ENCODE data around the gene MPV17L2.

DNA sequence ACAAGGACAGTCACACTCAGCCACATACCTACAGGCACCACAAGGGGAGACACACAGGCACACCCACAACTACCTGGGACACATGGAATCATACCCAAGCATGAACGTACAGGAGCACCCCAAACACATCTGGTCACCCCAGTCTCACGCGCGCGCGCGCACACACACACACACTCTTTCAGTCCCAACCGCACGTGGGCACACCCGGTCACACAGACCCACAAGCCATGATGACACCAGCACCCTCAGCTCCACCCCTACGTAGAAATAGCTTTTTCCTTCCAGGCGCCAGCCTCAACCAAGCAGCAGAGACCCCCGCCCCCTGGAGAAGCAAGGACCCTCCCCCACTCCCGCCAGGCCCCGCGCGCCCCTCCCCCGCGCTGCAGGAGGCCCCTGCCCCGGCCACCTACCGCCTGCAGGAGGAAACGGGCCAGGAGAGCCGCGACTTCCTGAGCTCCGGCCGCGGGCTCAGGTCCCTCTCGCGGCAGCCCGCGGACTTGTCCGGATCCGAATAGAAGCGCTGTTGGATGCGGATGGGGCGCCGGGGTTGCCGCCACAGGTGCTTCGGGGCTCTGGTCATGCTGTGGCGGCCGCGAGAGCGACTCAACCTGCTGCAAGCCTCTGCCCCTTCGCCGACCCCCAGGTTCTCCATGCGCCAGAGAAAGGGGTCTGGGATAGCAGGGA is 39.7 kb downstream of the MPV17L2 start:
- no peak for TF ChIP-seq MYC (IDR thresholded peaks at IDR 0.05; ENCODE audit: low read depth, low read length)
- TF ChIP-seq, protein P1, sequence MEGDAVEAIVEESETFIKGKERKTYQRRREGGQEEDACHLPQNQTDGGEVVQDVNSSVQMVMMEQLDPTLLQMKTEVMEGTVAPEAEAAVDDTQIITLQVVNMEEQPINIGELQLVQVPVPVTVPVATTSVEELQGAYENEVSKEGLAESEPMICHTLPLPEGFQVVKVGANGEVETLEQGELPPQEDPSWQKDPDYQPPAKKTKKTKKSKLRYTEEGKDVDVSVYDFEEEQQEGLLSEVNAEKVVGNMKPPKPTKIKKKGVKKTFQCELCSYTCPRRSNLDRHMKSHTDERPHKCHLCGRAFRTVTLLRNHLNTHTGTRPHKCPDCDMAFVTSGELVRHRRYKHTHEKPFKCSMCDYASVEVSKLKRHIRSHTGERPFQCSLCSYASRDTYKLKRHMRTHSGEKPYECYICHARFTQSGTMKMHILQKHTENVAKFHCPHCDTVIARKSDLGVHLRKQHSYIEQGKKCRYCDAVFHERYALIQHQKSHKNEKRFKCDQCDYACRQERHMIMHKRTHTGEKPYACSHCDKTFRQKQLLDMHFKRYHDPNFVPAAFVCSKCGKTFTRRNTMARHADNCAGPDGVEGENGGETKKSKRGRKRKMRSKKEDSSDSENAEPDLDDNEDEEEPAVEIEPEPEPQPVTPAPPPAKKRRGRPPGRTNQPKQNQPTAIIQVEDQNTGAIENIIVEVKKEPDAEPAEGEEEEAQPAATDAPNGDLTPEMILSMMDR (IDR thresholded peaks at IDR 0.05; ENCODE audit: low read depth, low read length), result no peak

Measured in NB4 (cell line).